Measurements from ENCODE around the gene CDON.

- TF ChIP-seq ZNF764 (CRISPR knock-in tag; IDR thresholded peaks at IDR 0.05; ENCODE audit: low read depth) (no peak), CHD4 (IDR thresholded peaks at IDR 0.05; ENCODE audit: insufficient read depth, insufficient replicate concordance, low read depth, low read length, poor library complexity, severe bottlenecking) (no peak), RFX7 (CRISPR knock-in tag; IDR thresholded peaks at IDR 0.05) (no peak), MAX (CRISPR knock-in tag; IDR thresholded peaks at IDR 0.05) (no peak), HNRNPUL1 (IDR thresholded peaks at IDR 0.05; ENCODE audit: low read length) (no peak), CEBPZ (IDR thresholded peaks at IDR 0.05; ENCODE audit: borderline replicate concordance, low read depth, low read length) (no peak), ZNF561 (CRISPR knock-in tag; conservative IDR thresholded peaks at IDR 0.05) (no peak), POLR2A (conservative IDR thresholded peaks at IDR 0.05) (no peak)
- TF ChIP-seq, protein P1, sequence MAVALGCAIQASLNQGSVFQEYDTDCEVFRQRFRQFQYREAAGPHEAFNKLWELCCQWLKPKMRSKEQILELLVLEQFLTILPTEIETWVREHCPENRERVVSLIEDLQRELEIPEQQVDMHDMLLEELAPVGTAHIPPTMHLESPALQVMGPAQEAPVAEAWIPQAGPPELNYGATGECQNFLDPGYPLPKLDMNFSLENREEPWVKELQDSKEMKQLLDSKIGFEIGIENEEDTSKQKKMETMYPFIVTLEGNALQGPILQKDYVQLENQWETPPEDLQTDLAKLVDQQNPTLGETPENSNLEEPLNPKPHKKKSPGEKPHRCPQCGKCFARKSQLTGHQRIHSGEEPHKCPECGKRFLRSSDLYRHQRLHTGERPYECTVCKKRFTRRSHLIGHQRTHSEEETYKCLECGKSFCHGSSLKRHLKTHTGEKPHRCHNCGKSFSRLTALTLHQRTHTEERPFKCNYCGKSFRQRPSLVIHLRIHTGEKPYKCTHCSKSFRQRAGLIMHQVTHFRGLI (CRISPR knock-in tag; IDR thresholded peaks at IDR 0.05), result no peak
- TF ChIP-seq, protein P2, sequence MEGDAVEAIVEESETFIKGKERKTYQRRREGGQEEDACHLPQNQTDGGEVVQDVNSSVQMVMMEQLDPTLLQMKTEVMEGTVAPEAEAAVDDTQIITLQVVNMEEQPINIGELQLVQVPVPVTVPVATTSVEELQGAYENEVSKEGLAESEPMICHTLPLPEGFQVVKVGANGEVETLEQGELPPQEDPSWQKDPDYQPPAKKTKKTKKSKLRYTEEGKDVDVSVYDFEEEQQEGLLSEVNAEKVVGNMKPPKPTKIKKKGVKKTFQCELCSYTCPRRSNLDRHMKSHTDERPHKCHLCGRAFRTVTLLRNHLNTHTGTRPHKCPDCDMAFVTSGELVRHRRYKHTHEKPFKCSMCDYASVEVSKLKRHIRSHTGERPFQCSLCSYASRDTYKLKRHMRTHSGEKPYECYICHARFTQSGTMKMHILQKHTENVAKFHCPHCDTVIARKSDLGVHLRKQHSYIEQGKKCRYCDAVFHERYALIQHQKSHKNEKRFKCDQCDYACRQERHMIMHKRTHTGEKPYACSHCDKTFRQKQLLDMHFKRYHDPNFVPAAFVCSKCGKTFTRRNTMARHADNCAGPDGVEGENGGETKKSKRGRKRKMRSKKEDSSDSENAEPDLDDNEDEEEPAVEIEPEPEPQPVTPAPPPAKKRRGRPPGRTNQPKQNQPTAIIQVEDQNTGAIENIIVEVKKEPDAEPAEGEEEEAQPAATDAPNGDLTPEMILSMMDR (IDR thresholded peaks at IDR 0.05 in 2 of 3, conservative IDR thresholded peaks at IDR 0.05 in 1 of 3; ENCODE audit: insufficient read depth in 2 of 3, low read depth in 1 of 3, low read length in 3 of 3), result no peak
These were observed 137.4 kb downstream of the CDON start for GRCh38 chr11:125925247-125925740.
